CD4-positive, alpha-beta T cell treated with Interleukin-17A for 1 hour (primary cell): Measurements from ENCODE around the gene LBR.
"Not testable (repeated sequence)": the region's sequence is repeated elsewhere in the genome, so short reads cannot be mapped to it uniquely, and the experiment has no call there.

Experiments
- DNase-seq: peaks from one replicate; pipeline ENCODE4 v3.0.0-alpha.2; 2020

The LBR gene

DNA sequence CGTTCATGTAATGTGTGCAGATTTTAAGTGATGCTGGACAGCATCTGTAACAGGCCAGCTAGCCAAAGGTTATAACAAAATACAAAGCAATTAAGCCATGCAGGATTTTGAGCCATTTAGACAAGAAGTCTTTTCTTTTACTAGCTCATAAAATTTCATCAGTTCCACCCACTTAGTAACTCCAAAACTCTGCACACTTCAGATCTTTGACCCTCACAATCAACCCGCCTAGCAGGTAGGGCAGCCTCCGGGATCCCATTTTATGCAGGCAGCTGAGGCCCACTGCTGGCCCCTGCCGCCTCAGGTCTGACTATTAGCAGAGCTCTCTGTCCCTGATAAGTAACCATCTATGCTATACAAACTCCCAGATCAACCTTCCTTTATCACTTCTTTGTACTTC is 9.2 kb downstream of the LBR start:
- no peak for DNase-seq

DNA sequence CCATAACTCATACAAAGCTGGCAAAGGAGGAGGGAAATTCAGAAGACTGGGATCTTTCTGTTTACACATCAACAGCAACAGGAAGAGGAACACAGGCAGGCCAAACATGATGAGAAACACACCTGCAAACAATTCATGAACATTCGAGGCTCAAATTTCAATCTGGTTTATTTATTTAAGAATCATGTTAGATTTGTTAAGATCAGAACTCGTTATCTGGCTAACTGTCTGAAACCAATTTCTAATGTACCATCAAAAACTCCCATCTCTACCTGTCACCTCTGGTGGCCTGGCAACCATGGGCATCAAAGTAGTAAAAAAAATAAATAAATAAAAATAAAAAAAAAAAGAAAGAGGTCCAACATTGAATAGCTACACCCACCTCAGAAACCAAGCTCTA is 9.8 kb downstream of the LBR start:
- no peak for DNase-seq

GRCh38 chr1:225415967-225416745 is 11.7 kb downstream of the LBR start:
- no peak for DNase-seq

DNA sequence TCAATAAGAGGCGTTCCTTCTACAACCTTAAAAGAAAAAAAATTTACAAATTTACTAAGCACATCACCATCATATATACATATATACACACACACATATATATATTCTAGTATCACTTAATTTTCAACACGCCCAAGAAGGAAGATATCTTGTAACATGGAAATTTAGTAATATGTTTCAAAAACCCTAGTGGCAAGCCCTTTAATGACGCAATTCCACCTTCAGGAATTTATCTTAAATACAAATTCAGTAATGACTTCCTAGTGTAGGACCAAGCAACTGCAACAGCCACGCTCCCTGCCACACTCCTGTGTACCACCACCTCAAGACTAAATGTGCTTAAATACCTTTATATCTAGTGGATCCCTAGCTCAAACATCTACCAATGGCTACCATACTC is 12.5 kb downstream of the LBR start:
- no peak for DNase-seq

DNA sequence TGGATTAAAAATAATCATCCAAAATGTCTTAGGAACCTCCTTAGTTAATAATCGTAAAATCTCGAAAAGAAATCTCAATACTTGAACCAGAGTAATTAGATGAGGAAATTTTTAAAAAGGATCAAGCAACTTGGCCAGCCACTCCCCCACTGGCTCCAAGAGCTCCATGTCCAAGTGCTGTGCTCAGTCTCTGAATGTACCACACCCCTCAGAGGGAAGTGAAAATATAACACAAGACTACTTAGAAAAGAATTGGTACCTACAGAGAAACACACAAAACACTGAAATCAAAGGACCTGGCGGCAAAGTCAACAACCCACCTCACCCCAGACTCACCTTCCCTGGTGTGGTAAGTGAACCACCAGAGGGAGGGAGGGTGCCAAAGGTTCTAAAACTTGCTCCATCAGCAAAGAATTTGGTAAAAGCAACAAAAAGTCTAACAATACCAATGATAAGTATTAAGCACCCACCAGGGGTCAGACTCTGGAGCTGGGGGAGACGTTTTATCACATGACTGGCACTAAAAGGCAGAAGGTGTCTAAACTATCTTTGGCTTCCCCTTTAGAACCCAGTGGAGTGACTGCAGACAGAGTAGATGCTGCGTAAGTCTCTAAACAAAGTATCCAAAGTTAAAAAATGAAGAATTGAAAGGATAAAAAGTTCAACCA is 14.0 kb downstream of the LBR start:
- DNase-seq, result no peak

GRCh38 chr1:225412803-225413351 is 15.0 kb downstream of the LBR start:
- DNase-seq, result no peak

- DNase-seq, result no peak
These were observed 15.5 kb downstream of the LBR start for GRCh38 chr1:225412321-225412720.

DNA sequence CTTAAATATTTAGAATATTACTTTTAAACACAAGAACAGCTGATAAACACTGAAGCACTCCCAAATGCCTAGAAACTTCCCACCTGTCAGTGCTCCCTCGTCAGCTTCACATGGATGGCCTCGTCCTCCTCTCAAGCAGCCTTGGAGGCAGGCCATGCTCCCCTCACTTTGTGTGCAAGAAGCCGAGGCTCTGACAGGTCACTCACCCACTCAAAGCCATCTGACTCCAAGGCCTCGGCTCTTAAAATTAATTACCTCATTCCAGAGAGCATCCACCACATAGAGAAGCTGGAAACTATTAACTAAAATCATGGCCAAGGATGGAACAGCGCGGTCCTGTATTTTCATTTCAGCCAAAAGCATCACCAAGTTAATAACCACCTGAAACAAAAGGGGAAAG is 17.8 kb downstream of the LBR start:
- DNase-seq, result no peak

GRCh38 chr1:225409051-225409450 is 18.8 kb downstream of the LBR start:
- DNase-seq, result no peak

DNA sequence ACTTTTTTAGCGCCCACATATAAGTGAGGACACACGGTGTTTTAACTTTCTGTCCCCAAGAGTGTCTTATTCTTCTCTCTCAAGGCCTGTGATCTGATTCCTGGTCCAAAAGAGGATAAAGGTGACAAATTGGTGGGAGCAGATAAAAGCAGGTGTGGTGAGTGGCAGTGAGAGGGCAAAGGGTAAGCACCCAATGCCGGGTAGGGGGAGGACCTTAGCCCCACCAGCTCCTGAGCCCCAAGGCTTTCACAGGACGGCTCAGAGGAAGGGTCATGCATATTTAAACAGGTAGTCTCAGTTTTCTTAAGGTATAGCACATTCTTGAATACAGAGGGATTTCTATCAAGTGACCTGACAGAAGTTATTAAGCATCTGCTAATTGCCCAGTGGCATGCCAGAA is 19.6 kb downstream of the LBR start:
- DNase-seq, result no peak

DNA sequence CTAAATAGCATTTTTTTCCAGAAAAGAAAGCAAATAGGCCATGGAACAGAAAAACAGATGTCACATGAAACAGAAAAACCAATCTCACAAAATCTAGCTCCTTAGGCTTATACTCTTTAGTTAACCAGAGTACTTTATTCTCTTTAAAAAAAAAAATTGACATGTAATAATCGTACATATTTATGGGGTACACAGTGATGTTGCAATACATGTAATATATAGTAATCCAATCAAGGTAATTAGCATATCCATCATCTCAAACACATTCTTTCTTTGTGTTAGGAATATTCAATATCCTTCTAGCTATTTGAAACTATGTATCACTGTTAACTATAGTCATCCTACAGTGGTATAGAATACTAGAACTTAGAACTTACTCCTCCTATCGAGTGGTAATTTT is 20.1 kb downstream of the LBR start:
- no peak for DNase-seq

DNA sequence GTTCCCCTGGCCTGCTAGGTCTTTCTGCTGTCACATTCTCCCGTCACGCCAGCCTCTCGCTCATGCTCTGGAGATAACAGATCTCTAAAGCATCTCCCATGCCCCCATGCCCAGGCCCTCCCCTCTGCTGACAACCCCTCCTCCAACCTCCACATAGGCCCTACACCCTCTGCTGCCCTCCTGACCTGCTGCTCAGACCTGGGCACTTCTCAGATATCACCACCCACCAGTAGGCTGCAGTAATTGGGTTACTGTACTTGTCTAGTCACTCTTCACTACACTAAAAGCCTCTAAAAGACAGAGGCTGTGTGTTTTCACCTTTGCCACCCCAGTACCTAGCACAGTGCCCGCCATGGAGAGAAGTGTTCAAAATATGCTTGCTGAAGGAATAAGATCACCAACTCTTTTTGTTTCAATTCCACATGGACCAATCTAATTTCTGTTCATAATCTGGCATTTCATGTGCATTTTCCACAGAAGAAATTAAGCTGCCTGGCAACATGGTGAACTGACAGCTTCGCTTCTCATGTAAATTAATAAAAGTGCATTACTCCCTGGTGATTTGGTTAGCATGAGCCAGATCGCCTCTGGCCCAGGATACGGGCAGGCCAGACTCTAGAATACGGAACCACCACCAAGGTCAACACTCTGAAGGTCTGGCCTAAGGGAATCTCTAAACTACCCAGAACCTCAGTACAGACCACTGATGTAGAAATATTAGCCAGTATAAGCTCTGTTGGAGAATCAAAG is 20.7 kb downstream of the LBR start:
- no peak for DNase-seq

DNA sequence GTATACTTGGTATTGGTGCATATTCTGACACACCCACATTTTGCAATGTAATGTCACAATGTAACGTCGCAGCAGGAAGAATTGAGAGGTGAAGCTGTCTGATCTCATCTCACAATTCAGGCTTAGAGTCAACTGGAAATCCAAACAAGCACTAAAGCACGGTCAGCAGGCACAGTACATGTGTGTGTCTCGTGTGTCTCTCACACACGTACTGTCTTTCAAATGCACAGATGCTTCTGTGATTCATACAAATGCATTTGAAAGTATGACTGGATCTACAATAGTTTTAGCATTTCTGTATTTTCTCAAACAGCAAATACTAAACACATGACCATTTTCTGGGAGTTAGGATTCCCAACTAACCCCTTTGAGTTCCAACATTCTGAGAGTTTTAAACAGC is 26.9 kb downstream of the LBR start:
- DNase-seq, result no peak

GRCh38 chr1:225396357-225396756 is 31.5 kb downstream of the LBR start:
- DNase-seq, result no peak

GRCh38 chr1:225389843-225390242 is 38.0 kb downstream of the LBR start:
- no peak for DNase-seq

- DNase-seq, result no peak
These were observed 39.5 kb downstream of the LBR start for GRCh38 chr1:225388372-225388771.

GRCh38 chr1:225386860-225387259 is 41.0 kb downstream of the LBR start:
- DNase-seq, result not testable (repeated sequence)

DNA sequence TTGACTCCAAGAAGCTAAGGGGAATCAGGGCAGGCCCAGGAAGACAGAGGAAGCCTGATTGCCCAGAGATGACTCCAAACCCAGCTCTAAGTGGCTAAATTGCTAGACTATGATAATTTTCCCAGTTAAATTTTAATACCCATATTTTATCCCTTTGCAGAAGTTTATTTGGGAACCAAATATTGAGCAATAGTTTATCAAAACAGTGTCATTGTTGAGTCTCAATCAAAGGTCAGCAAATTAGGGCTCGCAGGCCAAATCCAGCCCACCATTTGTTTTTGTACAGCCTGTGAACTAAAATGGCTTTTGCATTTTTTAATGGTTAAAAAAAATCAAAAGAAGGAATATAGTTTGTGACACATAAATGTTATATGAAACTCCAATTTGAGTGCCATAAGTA is 47.1 kb downstream of the LBR start:
- DNase-seq, result no peak

DNA sequence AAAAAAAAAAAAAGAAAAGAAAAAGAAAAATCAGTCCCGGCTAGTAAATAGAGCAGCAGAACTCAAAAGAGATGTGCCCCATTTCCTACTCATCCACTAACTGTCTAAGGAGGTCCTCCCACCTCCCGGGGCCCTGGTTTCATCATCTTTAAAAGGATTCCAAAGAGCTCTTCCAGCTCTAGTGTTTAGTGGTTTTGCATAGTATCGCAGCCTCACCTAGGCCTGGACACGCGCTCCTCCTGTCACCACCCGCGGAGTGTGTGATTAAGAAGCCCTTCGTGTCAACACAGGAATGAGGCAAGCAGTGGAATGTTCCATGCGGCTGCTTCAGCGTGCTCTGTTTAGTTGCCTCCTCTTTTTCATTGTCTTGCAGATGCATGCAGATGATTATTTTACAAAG is 49.0 kb downstream of the LBR start:
- DNase-seq, result no peak

DNA sequence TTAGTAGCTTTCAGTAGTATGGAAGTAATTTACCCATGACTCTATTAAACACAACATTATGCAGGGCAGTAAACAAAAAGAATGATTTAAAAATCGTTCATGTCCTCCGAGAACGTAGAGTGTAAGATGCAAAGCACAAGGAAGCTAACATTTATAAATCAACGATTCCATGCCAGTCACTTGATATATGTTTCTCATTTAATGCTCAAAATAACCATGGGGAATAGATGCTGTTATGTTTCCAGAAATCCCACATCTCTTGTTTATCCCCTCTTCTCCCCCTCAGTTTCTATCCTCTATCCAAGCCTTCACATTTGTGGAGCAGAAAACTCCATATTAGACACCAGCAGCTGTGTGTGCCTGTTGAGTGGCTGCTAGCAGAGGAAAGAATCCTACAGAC is 52.8 kb downstream of the LBR start:
- DNase-seq, result no peak

- no peak for DNase-seq
These were observed 54.7 kb downstream of the LBR start for GRCh38 chr1:225373155-225373554.

GRCh38 chr1:225371366-225372010 is 56.4 kb downstream of the LBR start:
- no peak for DNase-seq

GRCh38 chr1:225368036-225368552 is 59.7 kb downstream of the LBR start:
- DNase-seq, result no peak
